Eye (tissue), 1 donor: ENCODE results near the gene SLC39A11.

ENCODE experiments used
- DNase-seq: peaks from one replicate; pipeline ENCODE4 v3.0.0-alpha.2; 2015

The SLC39A11 gene

DNA sequence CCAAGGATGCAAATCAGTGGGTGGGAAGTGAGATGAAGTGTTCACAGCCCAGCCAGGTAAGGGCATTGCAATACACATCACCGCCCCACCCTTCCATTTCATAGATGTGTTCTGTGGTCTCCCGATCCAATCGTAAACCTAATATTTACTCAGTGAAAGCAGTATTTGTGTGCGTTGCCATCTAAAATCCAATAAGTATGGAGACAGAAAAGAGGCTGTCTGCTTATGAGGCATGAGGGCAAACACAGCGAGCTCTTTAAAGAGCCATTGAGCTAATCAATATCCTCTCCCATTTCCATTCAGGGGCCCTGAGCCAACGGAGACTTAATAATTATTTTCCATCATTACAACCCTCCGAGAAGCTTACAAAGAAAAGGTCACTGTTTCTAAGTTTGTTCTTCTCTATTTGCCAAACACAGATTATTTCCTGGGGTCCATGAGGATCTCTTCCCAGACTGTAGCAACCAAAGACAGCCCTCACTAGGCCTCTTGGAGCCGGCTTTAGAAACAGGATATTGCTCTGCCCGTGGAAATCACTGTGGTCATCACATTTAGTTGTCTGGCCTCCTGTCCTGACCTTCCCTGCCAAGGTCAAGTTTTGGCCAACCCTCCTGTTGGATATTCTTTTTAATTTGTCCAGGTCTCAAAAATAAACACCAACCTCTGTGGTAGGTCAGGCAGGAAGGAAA, 120.1 kb downstream of the SLC39A11 start:
- no peak for DNase-seq

DNA sequence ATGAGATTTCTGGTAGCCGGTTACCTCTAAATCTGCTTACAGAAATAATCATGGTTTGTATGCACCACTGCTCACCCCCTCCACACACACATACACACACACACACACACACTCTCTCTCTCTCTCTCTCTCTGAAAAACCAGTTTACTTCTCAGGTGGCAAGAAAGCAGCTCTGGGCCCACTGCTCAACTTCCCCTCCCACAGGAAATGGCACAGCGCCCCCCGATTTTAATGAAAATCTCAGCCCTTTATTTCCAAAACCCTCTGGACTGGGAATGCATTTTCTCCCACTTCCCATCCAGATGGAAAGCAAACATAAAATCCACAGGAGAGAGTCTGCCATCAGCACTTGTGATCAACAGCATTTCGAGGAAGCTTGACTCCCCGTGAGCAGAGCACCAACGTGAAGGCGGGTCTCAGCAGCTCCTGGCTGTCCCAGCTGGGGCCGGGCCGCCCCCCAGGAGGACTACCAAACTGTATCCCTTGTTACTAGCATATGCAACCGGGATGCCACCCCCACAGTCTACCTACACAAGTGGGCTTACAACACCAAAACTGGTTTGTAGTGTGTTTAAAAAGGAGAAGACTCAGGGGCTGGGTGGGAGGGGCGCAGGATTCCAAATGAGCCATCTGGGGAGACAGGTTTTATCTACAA, 121.1 kb downstream of the SLC39A11 start:
- peak; percentile 26 for DNase-seq

DNA sequence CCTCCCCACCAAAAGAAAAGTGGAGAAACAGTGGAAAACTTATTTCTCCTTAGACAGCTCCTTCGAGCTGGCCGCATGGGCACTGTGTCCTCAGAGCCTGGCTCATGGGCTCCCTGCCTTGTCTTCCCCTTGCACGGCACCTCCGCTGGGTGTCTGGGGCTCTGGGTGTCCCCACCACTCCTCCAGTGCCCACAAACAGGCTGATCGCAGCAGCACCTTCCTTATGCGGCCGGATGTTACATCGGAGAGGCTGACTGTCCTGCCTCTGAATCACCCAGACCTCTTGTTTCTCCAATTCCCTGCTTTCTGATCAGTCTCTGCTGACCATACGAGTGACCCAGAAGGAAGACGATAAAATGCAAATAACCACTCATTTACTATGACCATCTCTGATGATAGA, 121.7 kb downstream of the SLC39A11 start:
- no peak for DNase-seq

DNA sequence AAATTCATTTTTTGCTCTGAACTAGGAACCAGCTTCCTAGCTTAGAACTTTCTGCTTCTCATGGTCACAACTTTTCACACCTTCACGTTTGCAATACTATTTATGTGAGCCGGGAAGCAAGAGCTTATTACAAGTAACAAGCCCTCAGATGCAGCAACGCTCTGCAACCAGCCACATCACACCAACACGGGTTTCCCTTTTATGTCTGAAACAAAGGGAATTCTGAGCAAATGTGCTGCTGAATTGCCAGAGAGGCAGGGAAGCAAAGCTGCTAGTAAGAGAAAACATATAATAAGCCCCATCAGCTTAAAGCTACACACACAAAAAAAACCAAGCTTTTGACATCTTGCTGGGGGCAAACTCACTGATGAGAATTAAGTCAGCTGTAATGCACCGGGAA, 122.2 kb downstream of the SLC39A11 start:
- DNase-seq: peak; percentile 48

DNA sequence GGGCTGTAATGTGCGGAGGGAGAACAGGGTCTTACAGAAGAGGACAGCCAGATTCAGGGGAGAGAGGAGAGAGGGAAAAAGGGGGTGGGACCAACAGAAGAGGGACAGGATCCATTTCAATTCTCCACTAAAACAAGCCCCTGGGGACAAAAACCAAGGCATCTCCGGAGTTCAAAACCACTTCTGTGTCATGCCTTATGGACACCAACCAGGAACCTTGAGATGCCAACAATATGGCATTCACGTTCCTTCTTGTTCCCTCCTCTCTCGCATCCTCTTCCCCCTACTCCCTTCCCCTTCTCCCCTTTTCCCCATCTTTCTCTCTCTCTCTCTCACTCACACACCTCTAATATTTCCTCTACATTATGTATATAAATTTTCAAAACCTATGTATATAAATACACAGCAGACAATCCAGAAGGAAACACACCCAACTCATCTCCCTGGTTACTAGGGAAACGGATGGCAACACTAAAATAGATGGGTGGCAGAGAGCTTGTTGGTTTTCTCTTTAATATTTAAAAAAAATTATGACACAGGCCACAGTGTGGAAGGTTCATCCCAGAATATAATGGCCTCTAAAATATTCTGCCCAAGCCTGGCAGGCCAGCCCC, 123.1 kb downstream of the SLC39A11 start:
- no peak for DNase-seq

DNA sequence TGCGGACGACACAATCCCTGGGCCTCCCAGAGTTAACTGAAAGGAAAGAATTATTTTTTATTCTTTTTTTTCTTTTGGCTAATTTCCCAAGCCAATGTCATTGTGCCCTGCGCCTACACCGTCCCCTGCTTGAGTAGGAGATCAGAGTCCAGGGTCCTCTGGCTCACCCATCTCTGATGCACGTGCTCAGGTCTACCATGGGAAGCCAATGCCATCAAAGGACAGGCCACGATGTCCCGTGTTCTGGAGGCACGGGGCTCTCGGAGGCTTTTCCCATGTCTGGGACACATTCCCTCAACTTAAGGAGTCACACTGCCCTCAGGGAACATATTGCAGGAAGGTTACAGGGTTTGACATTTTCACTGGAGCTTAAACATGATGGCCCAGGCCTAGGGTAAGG, 123.7 kb downstream of the SLC39A11 start:
- peak; percentile 19 for DNase-seq

DNA sequence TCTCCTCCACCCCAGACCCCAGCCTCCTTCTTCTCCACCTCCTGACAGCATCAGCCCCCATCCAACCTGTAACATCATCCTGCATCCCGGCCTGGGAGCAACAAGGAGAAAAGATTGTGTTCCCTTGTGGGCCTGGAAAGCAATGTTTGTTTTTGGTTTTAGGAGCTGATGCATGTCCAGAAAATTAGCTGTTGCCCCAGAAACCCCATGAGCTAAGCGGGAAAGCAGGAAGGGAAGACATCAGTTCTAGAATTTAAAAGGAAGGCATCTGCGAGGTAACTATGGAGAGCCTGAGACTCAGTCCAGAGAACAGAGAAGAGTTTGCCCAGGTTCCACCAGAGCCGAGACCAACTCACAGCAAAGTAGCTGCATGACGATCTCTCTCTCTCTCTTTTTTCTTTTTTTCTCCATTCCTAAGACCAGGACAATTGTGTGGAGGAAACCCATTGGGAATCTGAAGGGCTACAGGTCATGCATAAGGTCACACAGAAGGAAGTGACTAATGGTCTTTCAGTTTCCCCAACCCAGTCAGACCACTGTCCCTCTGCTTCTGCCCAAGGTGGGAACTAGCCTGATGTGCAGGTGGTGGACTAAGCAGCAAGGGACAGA, 124.4 kb downstream of the SLC39A11 start:
- DNase-seq: no peak

DNA sequence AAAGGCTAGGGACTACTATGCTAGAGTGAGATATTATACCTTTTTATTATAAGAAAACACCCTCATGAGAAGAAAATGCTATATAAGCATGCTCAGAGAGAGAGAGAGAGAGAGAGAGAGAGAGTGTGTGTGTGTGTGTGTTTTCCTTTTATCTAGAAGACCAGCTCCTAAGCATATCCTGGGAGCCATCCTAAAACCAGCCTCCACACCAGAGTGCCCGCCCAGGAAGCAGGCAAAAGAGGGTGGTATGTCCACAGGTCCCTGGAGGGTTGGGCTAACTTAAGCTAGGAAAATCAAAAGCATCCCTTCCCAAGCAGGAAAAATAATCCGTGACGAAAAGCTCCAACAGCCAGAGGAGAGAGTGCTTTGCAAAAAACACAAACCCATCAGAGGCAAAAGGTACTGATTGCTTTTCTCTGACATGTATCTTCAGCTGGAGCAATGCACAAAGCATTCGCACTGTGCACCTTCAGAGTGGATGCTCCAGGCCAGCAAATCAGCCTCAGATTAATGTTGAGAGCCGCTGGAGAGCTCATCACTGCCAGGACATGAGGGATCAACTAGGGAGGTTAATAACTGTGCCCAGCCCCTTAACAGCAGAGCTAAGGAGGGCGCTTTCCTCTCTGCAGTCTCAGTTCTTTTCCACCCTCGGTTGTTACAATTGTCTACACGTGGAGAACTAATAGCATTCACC, 125.1 kb downstream of the SLC39A11 start:
- DNase-seq: no peak

DNA sequence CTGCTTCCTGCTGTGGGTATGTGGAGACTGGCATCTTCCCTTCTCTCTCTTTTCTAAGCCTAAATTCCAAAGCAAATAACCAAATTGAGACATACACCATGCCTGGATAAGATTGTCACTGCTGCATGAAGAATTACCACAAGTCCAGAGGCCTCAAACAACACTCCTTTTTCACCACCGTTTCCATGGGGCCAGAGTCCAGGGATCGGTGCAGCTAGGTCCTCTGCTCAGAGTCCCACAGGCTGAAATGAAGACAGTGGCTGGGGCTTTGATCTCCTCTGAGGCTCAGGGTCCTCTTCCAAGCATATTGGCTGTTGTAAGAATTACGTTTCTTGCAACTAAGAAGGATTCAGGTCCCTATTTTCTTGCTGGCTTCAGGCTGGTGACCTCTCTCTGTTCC, 130.4 kb downstream of the SLC39A11 start:
- DNase-seq: no peak

DNA sequence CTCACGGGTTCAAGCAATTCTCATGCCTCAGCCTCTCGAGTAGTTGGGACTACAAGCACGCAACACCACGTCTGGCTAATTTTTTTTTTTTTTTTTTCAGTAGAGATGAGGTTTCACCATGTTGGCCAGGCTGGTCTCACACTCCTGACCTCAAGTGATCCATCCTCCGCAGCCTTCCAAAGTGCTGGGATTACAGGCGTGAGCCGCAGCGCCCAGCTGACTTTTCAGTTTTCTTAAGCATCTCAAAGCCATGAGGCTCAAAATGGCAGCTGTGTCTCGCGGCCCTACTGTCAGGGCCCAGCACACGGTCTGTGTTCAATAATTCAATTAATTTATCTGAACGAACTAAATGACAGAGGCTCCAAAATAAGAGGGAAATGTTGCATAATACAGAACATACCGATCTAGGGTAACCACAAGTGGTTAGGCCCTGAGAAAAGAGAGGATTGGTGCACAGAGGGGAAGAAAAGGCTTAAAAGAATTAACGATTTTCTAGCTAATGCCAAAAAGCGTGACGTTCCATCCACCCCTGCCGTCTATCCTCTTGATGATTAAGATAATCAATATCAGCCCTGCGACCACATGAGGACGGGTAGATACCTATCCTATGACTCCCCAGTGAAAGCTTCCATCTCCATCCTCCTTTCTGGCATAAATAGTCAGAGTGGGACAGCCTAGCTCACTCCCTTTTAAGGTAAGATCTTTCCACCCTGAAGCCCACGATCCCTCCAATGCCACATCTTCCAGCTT, 136.9 kb downstream of the SLC39A11 start:
- no peak for DNase-seq

DNA sequence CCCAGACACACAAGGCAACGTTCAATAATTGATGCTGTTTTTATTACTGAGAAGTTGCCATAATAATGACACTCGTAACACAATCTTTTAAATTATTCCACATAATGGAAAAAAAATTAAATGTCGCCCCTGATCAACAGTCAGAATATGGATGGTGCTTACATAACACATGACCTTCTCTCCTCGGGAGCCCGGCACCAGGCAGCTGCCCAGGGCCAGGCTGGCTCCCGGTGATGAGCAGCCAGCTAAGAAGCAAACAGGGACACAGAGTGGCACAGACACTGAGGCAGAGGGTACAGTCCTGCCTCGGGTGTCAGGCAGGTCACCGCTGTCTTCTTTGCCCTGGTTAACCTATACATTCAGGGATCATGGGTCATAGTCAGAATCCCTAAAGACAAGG, 137.9 kb downstream of the SLC39A11 start:
- no peak for DNase-seq

DNA sequence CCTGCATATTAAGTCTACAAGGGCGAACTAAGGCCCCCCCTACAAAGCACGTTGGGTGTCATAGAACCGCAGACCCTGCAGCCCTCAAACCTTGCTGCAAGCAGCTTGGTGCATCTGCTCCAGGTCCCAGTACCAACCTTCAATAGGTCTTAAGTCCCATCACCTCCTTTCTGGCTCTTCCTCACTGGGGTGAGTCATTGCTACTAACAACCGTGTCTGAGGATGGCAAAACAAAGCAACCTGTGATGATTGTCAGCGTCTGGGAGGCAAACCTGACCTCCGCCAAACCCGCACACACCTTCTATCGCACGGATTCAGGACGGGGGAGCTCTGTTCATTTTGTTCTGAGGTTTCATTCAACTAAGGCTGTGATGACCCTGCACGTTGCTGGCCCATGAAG, 138.9 kb downstream of the SLC39A11 start:
- no peak for DNase-seq

DNA sequence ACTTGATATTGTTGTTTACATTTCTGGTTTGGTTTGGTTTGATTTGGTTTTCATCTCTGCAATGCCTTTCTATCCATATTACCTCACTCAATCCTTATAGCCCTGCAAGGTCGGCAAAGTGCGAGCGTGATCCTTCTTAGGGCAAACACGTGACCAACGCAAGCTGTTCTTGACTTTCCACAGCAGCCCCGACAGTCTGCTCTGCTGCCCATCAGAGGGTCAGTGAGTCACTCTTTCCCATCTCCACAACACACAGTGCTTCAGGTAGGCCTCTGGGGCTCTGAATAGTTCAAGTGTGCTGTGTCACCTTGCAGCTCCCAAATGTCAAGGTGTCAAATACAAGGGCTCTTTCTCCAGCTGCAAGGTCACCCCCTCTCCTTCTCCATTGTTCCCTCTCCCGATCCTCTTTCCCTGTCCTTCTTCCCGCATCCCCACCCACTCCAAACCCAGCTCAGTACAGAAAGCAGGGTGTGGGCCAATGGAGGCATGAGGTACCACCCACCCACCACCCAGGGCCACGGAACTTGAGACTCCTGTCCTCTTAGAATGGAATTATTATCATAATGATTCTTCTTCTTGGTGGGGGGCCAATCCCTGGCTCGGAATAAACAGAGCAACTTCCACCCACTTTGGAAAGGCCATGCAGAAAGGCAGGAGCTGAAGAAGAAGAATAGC, 139.7 kb downstream of the SLC39A11 start:
- DNase-seq: no peak

DNA sequence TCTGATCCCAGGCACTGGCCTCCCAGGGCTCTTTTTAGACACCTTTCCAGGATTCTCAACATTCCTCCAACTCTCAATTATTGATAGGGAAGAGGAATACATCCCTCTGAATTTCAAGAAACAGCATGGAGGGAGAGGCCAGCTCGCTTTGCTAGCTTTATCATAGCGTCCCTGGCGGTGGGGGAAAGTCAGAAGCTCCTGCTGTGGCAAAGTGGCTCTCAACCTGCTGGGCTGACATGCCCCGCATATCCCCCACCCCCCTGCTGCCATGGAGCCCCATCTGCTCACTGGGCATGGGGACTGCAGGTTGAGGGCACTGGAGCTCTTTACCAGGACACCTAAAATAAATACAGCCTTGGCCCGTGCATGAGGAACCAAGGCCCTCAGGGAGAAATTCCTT, 140.3 kb downstream of the SLC39A11 start:
- DNase-seq: no peak

DNA sequence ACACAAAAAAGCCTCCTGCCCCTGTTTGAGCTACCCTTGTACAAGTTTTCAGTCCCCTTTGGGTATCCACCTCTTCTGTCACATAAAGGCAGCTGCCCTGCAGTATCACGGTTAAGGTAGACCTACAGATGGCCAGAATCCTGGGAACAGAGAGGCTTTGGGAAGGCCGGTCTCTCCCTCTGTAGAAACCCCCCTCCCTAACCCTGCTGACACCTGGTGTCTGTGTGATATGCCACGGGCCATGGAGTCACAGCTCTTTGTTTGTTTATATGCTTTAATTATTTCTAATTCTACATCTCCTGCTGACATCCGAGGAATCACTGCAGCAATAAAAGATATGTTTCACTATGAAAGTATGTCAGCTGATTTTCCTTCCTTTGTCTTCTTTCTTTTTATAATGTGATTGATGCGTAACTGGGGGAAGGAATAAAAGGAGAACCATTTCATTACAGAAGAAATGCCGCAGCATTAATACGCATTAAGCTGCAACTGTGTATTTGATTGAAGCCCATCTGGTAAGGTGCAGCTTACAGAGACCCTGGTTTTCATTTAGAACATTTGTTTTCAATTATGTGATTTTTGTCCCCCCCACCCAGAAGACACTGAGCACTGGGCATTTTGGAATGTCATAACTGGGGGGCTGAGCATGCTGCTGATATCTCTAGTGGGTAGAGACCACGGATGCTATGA, 142.1 kb downstream of the SLC39A11 start:
- no peak for DNase-seq

DNA sequence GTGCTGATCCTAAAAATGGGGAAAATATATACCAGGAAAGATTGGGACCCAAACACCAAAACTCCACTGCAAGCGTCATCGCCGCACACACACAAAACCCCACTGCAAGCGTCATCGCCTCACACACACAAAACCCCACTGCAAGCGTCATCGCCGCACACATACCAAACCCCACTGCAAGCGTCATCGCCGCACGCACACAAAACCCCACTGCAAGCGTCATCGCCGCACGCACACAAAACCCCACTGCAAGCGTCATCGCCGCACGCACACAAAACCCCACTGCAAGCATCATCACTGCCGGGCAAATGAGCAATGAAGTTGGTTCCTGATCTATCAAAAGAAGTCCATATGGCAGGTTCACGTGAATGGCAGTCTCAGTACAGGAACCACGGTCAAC, 144.4 kb downstream of the SLC39A11 start:
- no peak for DNase-seq

DNA sequence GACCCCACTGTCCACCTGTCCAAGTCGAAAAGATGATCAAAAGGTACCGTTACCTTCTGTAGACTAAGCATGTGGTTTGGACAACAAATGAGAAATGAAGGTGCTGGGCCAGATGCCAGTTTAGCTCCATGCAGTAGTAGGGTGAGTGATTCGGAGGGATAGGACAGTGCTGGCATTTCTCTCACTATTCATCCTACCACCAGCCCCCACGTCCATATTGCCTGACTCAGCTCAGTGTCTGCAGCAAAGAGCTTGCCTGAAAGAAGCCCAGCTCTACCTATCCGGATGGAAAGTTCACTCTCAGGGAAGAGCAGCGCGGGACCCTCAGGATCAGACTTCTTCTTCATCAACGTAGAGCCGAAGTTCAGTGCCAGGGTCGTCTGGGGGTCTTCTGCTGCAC, 145.0 kb downstream of the SLC39A11 start:
- DNase-seq: no peak

DNA sequence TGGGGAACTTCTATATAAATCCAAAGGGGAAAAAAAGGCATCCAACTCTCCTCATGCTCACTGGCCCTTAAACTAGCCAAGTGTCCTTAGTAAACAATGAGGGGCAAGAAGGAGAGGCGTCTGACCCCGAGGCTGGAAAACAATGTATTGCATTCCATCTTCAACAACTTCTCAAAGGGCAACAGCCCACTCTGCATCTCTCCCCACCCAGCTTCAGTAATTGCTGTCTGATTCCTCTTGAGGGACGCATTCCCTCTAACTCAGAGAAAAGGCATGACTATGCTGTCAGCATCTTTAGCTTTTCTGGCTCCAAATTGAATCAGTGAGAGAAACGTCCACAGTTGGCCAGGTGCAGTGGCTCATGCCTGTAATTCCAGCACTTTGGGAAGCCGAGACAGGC, 145.8 kb downstream of the SLC39A11 start:
- DNase-seq: peak; percentile 36

DNA sequence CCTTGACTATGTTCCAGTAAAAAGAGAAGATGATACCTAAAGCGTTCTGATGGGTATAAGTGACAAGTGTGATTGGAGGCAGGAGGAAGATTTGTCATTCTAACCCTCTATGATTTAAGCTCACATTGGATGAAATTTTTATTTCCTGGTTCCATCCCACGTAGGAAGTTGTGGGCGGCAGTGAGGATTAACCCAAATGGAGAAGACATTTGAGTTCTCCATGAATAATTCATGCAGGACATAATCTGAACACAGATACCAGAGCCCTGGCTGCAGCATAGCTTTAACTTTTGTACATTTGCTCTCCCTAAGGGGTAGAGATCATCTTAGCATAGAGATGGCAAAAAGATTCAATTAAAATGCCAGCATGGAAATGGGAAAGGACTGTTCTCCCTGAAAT, 146.3 kb downstream of the SLC39A11 start:
- DNase-seq: no peak

DNA sequence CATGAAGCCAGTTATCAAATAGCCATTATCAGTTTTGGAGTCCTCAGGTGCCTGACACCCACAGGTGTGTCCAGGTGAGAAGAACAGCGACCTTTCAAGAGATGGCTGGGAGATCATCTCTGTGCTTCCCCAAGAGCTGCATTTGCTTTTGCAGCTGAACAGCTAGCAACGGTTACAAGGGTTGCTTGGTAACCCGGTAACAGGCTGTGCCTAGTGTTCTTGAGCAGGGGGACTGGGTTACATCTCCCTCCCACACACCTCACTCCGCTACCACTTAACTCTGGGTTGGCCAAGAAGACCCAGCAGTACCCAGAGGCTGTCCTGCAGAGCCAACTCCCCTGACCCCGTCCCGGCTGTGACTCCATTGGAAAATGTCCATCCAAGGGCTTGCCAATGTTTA, 147.0 kb downstream of the SLC39A11 start:
- no peak for DNase-seq
